Coronary artery (tissue), 2 donors: ENCODE data around the gene RNF113A.
A peak's percentile ranks its signal among the peaks of the same experiment; 100 is the strongest.
"Not testable (repeated sequence)": the region's sequence is repeated elsewhere in the genome, so short reads cannot be mapped to it uniquely, and the experiment has no call there.

Source experiments
- DNase-seq: peaks from one replicate; pipeline ENCODE4 v3.0.0-alpha.2; 2017; ENCODE audit warnings: low spot score
- H3K27ac ChIP-seq, 2 donors: fragments of 200-600 bp; sonication (generic); one replicate each; pipeline ENCODE4 v1.5.1; 2016 to 2019
- H3K4me3 ChIP-seq: fragments of 200-600 bp; sonication (generic); 2 replicates; pipeline ENCODE4 v1.5.1; 2016; ENCODE audit warnings: mild to moderate bottlenecking, moderate library complexity
- CTCF ChIP-seq: fragments of 200-600 bp; sonication (generic); IDR thresholded peaks from one replicate; pipeline ENCODE4 v1.5.1; 2019; ENCODE audit warnings: antibody characterized with exemption

The RNF113A gene

GRCh38 chrX:119826399-119826959, 45.1 kb downstream of the RNF113A start:
- DNase-seq: no peak
- no peak for TF ChIP-seq CTCF
- no peak overlapping the region for H3K4me3 ChIP-seq
- peak overlapping the region in 1 of 2 donors; percentile 25 for H3K27ac ChIP-seq

GRCh38 chrX:119824221-119824620, 47.3 kb downstream of the RNF113A start:
- not testable (repeated sequence) for DNase-seq, H3K4me3 ChIP-seq, H3K27ac ChIP-seq

- not testable (repeated sequence) for DNase-seq
Measured at GRCh38 chrX:119821703-119822102, 49.8 kb downstream of the RNF113A start.

More at GRCh38 chrX:119821703-119822102, 49.8 kb downstream of the RNF113A start:
- not testable (repeated sequence) for H3K4me3 ChIP-seq, H3K27ac ChIP-seq
